Fibroblast of skin of scalp (primary cell): ENCODE measurements around the gene GCM1.
A peak's percentile ranks its signal among the peaks of the same experiment; 100 is the strongest.

ENCODE experiments used
- DNase-seq: peaks from one replicate; pipeline ENCODE4 v3.0.0-alpha.2; 2013

Gene GCM1

DNA sequence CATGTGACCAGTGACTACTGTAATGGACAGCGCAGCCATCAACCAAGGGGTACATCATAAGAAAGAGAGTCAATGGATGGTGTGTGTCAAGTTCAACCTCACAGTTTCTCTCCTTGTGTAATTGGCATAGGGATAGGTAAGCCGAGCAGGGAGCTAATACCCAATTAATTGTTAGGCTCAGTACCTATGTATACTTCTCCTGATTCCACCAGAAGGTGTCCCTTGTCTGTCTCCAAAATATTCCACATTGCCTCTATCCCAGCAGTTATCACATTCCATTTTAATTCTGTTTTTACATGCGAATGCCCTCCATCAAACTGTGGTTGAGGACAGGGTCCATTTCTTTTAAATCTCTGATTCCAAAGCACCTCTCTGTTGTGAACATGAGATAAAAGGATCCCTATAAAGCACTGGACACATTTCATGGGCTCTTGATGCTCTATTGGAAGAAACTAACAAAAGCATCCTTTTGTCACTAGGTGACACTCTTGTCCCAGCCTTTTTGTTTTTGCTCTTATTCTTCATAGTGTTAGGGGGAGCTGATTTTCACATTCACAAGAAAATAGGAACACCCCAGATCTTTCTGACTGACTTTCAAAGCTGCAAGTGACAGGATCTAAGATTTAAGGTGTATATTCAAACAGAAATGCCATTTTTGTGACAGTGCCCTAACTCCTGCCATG lies 44.5 kb downstream of the GCM1 start:
- peak; percentile 36 for DNase-seq

DNA sequence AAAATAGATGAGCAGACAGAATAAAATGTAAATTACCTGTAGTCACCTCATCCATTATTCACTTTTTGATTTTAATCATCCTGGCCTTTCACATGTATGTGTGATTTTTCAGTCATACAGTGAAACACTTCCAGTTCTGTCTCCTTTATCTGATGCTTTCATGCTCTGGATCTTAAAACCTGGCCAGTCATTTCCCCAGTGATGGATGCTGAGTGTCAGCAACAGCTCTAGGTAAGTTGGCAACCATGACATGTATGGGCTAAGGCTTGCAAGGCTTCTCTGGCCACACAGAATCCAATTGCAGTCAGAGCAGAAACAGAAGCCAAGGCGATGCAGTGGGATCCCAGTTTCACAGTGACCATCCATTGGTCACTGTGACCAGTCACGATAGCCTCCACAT lies 47.6 kb downstream of the GCM1 start:
- no peak for DNase-seq

DNA sequence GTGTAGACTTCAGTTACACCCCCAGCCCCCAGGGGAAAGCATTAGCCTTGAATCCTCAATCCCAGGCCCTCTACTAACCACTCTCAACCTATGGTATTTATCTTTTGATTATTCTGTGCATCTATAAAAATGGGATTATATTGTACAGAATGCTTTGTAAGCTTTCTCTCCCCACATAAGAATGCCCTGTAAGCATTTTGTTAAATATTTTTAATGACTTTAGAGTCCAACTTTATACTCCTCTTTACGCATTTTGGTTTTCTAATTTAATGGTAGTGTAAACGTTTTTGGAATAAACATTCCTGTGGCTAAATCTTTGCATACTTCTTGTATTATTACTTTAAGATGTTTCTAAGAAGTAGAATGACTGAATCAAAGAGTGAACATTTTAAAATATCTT lies 48.1 kb downstream of the GCM1 start:
- peak; percentile 38 for DNase-seq

DNA sequence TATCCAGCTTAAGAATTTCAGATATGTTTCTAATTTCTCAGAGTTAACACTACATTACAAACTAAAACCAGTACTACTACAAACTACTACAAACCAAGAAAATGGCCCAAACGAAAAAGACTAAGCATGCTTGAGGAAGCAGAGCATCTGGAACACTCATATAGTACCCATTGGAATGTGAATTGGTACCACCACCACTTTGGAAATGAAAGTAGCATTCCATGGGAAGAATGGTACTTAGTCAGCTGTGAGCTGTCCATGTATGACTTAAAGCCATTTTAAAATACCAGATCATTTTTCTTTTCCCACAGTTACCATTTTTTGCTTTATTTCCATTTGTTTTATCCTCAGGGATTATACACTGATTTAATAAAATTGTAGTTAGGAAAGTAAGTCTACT lies 52.9 kb downstream of the GCM1 start:
- peak; percentile 45 for DNase-seq

DNA sequence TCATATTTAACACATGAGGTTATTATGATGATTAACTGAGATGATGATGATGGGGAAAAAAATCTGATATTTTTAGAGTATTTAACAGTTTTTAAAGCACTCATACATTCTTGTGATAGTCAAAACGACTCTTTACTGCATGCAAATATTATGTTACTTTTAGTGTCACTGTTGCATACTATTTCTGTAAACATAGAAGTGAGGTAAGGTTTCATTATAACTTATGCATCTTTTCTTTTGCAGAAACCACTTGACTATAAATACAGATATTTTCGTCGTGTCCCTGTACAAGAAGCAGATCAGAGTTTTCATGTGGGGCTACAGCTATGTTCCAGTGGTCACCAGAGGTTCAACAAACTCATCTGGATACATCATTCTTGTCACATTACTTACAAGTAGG lies 53.4 kb downstream of the GCM1 start:
- no peak for DNase-seq

DNA sequence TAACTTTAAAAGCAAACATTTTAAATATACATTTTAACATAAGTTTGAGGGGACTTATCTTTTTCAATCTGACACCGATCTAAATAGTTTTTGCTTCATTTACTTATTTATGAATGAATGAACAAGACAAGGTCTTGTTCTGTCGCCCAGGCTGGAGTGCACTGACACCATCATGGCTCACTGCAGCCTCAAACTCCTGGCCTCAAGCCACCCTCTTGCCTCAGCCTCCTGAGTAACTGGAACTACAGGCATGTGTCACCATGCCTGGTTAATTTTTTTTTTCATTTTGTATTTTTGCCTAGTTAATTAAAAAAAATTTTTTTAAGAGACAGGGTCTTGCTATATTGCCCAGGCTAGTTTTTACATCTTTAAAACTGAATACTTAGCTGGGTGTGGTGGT lies 58.1 kb downstream of the GCM1 start:
- DNase-seq = peak; percentile 21

DNA sequence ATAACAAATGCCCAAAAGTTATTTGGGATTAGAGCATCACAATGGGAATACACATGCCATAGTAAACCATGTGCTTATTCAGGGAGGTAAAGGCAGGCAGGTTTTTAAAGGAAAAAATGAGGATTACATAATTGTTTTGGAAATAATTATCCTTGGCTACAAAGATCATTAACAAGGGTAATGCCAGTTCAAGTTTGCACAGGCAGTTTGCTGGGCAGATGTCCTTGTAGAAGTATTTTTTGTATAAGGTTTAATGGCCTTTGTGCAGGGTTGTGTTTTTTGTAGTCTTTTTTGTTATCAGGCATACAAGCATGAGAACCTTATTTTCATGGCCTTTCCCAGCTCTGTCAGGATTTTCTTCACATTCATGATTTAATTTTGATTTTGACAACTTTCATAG lies 58.7 kb downstream of the GCM1 start:
- no peak for DNase-seq

DNA sequence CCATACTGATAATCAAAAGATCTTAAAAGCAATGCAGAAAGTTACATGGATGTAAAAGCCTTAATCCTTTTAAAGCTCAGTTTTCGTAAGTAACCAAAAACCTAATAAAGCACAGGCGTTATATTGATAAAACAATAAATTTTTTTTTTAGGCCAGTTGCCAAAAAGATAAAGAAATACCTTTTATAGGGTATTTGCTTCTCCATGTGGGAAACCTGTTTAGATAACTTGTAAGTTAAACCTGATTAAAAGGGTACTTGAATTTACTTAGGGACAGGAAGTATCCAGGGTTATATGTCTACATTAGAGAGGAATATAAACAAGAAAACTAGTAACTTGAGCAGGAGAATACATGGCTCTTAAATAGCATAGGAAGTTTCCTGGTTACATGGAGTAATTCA lies 62.3 kb downstream of the GCM1 start:
- no peak for DNase-seq

DNA sequence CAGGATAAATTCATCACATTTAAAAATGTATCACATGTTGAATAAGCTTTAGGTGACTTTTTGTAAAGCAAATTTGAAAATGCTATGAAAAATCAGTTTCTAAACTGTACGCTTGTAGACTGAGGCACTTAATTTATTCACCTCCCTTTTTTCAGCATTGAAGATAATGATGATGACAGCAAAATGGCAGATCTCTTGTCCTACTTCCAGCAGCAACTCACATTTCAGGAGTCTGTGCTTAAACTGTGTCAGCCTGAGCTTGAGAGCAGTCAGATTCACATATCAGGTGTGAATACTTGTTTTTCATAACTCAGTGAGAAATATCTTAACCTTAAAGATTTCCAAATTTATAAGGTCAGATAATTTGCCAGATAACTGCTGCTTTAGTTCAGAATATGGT lies 67.8 kb downstream of the GCM1 start:
- DNase-seq = no peak
